Activated CD4-positive, alpha-beta T cell treated with anti-CD3 and anti-CD28 coated beads, Interleukin-2, amount 10 ng/mL, durations not matched to agents 7 days and 5 days (primary cell): ENCODE data around the gene CAPN2. TPM values are rescaled to one million over a fixed set of nuclear protein-coding genes. Genes with fewer than 3 reads are reported as not detected.

Source experiments
- CTCF ChIA-PET: fragments of 350-600 bp; sonication (Branson Sonifier 250); formaldehyde crosslinking; loops from one replicate; lab custom pipeline; 2021; ENCODE audit warnings: antibody characterized with exemption; lab: Charles Lee
- POLR2A ChIA-PET: fragments of 350-600 bp; sonication (Branson Sonifier 250); formaldehyde crosslinking; loops from one replicate; lab custom pipeline; 2021; ENCODE audit warnings: antibody characterized with exemption; lab: Charles Lee
- DNase-seq: peaks from one replicate; pipeline ENCODE4 v3.0.0-alpha.2; 2020
- H3K27ac Mint-ChIP-seq: one replicate; pipeline ENCODE4 v1.8.0; 2021; ENCODE audit warnings: mild to moderate bottlenecking, moderate library complexity, mixed read lengths
- H3K27me3 Mint-ChIP-seq: one replicate; pipeline ENCODE4 v1.8.0; 2021; ENCODE audit warnings: mixed read lengths
- H3K36me3 Mint-ChIP-seq: one replicate; pipeline ENCODE4 v1.8.0; 2021; ENCODE audit warnings: low read depth, mixed read lengths
- H3K4me1 Mint-ChIP-seq: one replicate; pipeline ENCODE4 v1.8.0; 2021; ENCODE audit warnings: mixed read lengths
- H3K4me3 Mint-ChIP-seq: one replicate; pipeline ENCODE4 v1.8.0; 2021; ENCODE audit warnings: mild to moderate bottlenecking, moderate library complexity, mixed read lengths
- H3K9me3 Mint-ChIP-seq: one replicate; pipeline ENCODE4 v1.8.0; 2021; ENCODE audit warnings: mixed read lengths
- total RNA-seq, 2 experiments: library from RNA; stranded (reverse); gene quantifications; one replicate each; pipeline ENCODE4 v1.2.3, GENCODE V29; 2021

CAPN2 gene
- 100 to 1,000 TPM; 206 to 207 TPM for total RNA-seq

- ChIA-PET POLR2A (no interaction called here), CTCF (interaction anchor here (1.0 to 4.8 kb wide), 4 partner anchors 15 to 36 kb away, joined by 5 to 31 read pairs (median 9); no protein-coding TSS in a partner anchor)
- H3K36me3 Mint-ChIP-seq, result peaks cover 34% of the 10 kb centered on the region
- H3K27ac Mint-ChIP-seq, result peak within 1 kb of the TSS; percentile 87
- peak; percentile 53 for DNase-seq
- no peaks in the 10 kb centered on the region for H3K9me3 Mint-ChIP-seq
- H3K27me3 Mint-ChIP-seq, result peaks cover 1% of the 10 kb centered on the region
- H3K4me1 Mint-ChIP-seq, result peaks cover 67% of the 10 kb centered on the region
- peak within 1 kb of the TSS; percentile 78 for H3K4me3 Mint-ChIP-seq
Measured at GRCh38 chr1:223712194-223712849, at the start of gene CAPN2. Gene CAPN2 (plus strand): TSS chr1:223712539. CDS start chr1:223712641, 102 bp downstream.

GRCh38 chr1:223662943-223663342 is 49.4 kb upstream of the CAPN2 start:
- no peak for DNase-seq
- Mint-ChIP-seq H3K4me3 (no peak overlapping the region), H3K27ac (no peak overlapping the region), H3K27me3 (peaks cover 8% of the 10 kb centered on the region), H3K36me3 (no peaks in the 10 kb centered on the region), H3K9me3 (no peaks in the 10 kb centered on the region), H3K4me1 (no peaks in the 10 kb centered on the region)
- POLR2A ChIA-PET, result no interaction called here
- CTCF ChIA-PET, result no interaction called here

- Mint-ChIP-seq H3K4me3 (no peak overlapping the region), H3K27me3 (peaks cover 8% of the 10 kb centered on the region), H3K27ac (no peak overlapping the region), H3K4me1 (no peaks in the 10 kb centered on the region), H3K9me3 (no peaks in the 10 kb centered on the region), H3K36me3 (no peaks in the 10 kb centered on the region)
- ChIA-PET CTCF (interaction anchor here (1.3 kb wide), 1 partner anchor 35 kb away, joined by 4 read pairs; no protein-coding TSS in a partner anchor), POLR2A (no interaction called here)
- DNase-seq, result no peak
Measured at GRCh38 chr1:223664106-223664505, 48.2 kb upstream of the CAPN2 start.

- no peaks in the 10 kb centered on the region for H3K4me1 Mint-ChIP-seq
- POLR2A ChIA-PET, result no interaction called here
- no peak within 1 kb of the TSS for H3K4me3 Mint-ChIP-seq
- no peak within 1 kb of the TSS for H3K27ac Mint-ChIP-seq
- CTCF ChIA-PET, result interaction anchor here (0.9 kb wide), 1 partner anchor 40 kb away, joined by 3 read pairs; no protein-coding TSS in a partner anchor
- H3K36me3 Mint-ChIP-seq, result no peaks in the 10 kb centered on the region
- DNase-seq, result no peak
- H3K27me3 Mint-ChIP-seq, result peaks cover 8% of the 10 kb centered on the region
- no peaks in the 10 kb centered on the region for H3K9me3 Mint-ChIP-seq
Measured at GRCh38 chr1:223665592-223666312, 46.6 kb upstream of the CAPN2 start, which contains the start of gene CAPN8. Gene CAPN8 (minus strand): TSS chr1:223665701. CDS start chr1:223665646, 55 bp downstream.

GRCh38 chr1:223667484-223668182 is 44.7 kb upstream of the CAPN2 start:
- H3K4me1 Mint-ChIP-seq, result no peaks in the 10 kb centered on the region

GRCh38 chr1:223669003-223669795 is 43.1 kb upstream of the CAPN2 start:
- H3K36me3 Mint-ChIP-seq, result no peaks in the 10 kb centered on the region
- CTCF ChIA-PET, result no interaction called here
- POLR2A ChIA-PET, result no interaction called here
- H3K27ac Mint-ChIP-seq, result no peak overlapping the region
- H3K4me1 Mint-ChIP-seq, result no peaks in the 10 kb centered on the region
- DNase-seq, result no peak
- peaks cover 5% of the 10 kb centered on the region for H3K9me3 Mint-ChIP-seq
- peaks cover 1% of the 10 kb centered on the region for H3K27me3 Mint-ChIP-seq
- H3K4me3 Mint-ChIP-seq, result no peak overlapping the region

More at GRCh38 chr1:223667484-223668182, 44.7 kb upstream of the CAPN2 start:
- H3K27ac Mint-ChIP-seq, result no peak overlapping the region
- H3K36me3 Mint-ChIP-seq, result no peaks in the 10 kb centered on the region
- DNase-seq, result no peak
- no peak overlapping the region for H3K4me3 Mint-ChIP-seq
- POLR2A ChIA-PET, result no interaction called here
- CTCF ChIA-PET, result interaction anchor here (0.6 to 1.1 kb wide), 2 partner anchors 11 to 46 kb away, joined by 3 to 4 read pairs; no protein-coding TSS in a partner anchor
- no peaks in the 10 kb centered on the region for H3K9me3 Mint-ChIP-seq
- peaks cover 8% of the 10 kb centered on the region for H3K27me3 Mint-ChIP-seq

GRCh38 chr1:223670458-223671159 is 41.7 kb upstream of the CAPN2 start:
- peak; percentile 18 for DNase-seq
- H3K4me3 Mint-ChIP-seq, result no peak overlapping the region
- peaks cover 1% of the 10 kb centered on the region for H3K27me3 Mint-ChIP-seq
- peaks cover 13% of the 10 kb centered on the region for H3K9me3 Mint-ChIP-seq
- no peak overlapping the region for H3K27ac Mint-ChIP-seq
- H3K36me3 Mint-ChIP-seq, result no peaks in the 10 kb centered on the region
- CTCF ChIA-PET, result interaction anchor here (1.1 kb wide), 1 partner anchor 155 kb away, joined by 4 read pairs; no protein-coding TSS in a partner anchor
- POLR2A ChIA-PET, result no interaction called here
- no peaks in the 10 kb centered on the region for H3K4me1 Mint-ChIP-seq

GRCh38 chr1:223674119-223674890 is 38.0 kb upstream of the CAPN2 start:
- Mint-ChIP-seq H3K9me3 (peaks cover 13% of the 10 kb centered on the region), H3K36me3 (no peaks in the 10 kb centered on the region), H3K4me1 (no peaks in the 10 kb centered on the region), H3K27me3 (peaks cover 1% of the 10 kb centered on the region), H3K27ac (no peak overlapping the region), H3K4me3 (no peak overlapping the region)
- POLR2A ChIA-PET, result no interaction called here
- DNase-seq, result no peak
- CTCF ChIA-PET, result interaction anchor here (0.6 to 1.4 kb wide), 2 partner anchors 541 to 783 kb away, joined by 4 read pairs; no protein-coding TSS in a partner anchor

- CTCF ChIA-PET, result interaction anchor here (2.0 kb wide), 1 partner anchor 11 kb away, joined by 4 read pairs; no protein-coding TSS in a partner anchor
- Mint-ChIP-seq H3K27ac (no peak overlapping the region), H3K27me3 (peaks cover 11% of the 10 kb centered on the region), H3K36me3 (no peaks in the 10 kb centered on the region), H3K4me1 (no peaks in the 10 kb centered on the region), H3K9me3 (peaks cover 8% of the 10 kb centered on the region), H3K4me3 (no peak overlapping the region)
- POLR2A ChIA-PET, result no interaction called here
- DNase-seq, result no peak
Measured at GRCh38 chr1:223678841-223679240, 33.5 kb upstream of the CAPN2 start.

- CTCF ChIA-PET, result interaction anchor here (1.0 kb wide), 1 partner anchor 8 kb away, joined by 4 read pairs; no protein-coding TSS in a partner anchor
- Mint-ChIP-seq H3K4me3 (no peak overlapping the region), H3K27me3 (peaks cover 19% of the 10 kb centered on the region), H3K36me3 (no peaks in the 10 kb centered on the region), H3K9me3 (peaks cover under 1% of the 10 kb centered on the region), H3K27ac (no peak overlapping the region), H3K4me1 (no peaks in the 10 kb centered on the region)
- POLR2A ChIA-PET, result no interaction called here
- no peak for DNase-seq
Measured at GRCh38 chr1:223680188-223680587, 32.2 kb upstream of the CAPN2 start.

- DNase-seq, result no peak
- Mint-ChIP-seq H3K27me3 (peaks cover 23% of the 10 kb centered on the region), H3K9me3 (no peaks in the 10 kb centered on the region), H3K4me3 (no peak overlapping the region), H3K4me1 (no peaks in the 10 kb centered on the region), H3K36me3 (no peaks in the 10 kb centered on the region), H3K27ac (no peak overlapping the region)
- POLR2A ChIA-PET, result no interaction called here
- CTCF ChIA-PET, result interaction anchor here (1.5 kb wide), 1 partner anchor 549 kb away, joined by 6 read pairs; no protein-coding TSS in a partner anchor
Measured at GRCh38 chr1:223682502-223682901, 29.8 kb upstream of the CAPN2 start.
